PC-9 (cell line): ENCODE measurements around the gene IFNAR2.

Experiments
- EZH2 ChIP-seq: fragments of 200-600 bp; sonication (generic); IDR thresholded peaks from 2 replicates; pipeline ENCODE4 v1.8.0; 2017; ENCODE audit warnings: antibody characterized with exemption, low read depth
- TF ChIP-seq, protein P1 (sequence below): fragments of 200-600 bp; sonication (generic); conservative IDR thresholded peaks from 2 replicates; pipeline ENCODE4 v1.6.1; 2017; ENCODE audit warnings: mixed run types, antibody characterized with exemption, mild to moderate bottlenecking, moderate library complexity

- TF ChIP-seq, protein P1, sequence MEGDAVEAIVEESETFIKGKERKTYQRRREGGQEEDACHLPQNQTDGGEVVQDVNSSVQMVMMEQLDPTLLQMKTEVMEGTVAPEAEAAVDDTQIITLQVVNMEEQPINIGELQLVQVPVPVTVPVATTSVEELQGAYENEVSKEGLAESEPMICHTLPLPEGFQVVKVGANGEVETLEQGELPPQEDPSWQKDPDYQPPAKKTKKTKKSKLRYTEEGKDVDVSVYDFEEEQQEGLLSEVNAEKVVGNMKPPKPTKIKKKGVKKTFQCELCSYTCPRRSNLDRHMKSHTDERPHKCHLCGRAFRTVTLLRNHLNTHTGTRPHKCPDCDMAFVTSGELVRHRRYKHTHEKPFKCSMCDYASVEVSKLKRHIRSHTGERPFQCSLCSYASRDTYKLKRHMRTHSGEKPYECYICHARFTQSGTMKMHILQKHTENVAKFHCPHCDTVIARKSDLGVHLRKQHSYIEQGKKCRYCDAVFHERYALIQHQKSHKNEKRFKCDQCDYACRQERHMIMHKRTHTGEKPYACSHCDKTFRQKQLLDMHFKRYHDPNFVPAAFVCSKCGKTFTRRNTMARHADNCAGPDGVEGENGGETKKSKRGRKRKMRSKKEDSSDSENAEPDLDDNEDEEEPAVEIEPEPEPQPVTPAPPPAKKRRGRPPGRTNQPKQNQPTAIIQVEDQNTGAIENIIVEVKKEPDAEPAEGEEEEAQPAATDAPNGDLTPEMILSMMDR: peak; percentile 28; the same call in 1 of the 2 replicates
- TF ChIP-seq EZH2: no peak
Measured at GRCh38 chr21:33268737-33269441, 39.2 kb downstream of the IFNAR2 start.
